ENCODE measurements around the gene USP21. TPM values are rescaled to one million over a fixed set of nuclear protein-coding genes. Genes with fewer than 3 reads are reported as not detected.
"Not testable (repeated sequence)": the region's sequence is repeated elsewhere in the genome, so short reads cannot be mapped to it uniquely, and the experiment has no call there.

The USP21 gene
- total RNA-seq, 1 experiment from 2014 or later: 38.2 TPM

- no peak overlapping the region for H3K27ac Mint-ChIP-seq (ENCODE audit: unreplicated experiment)
These were observed 44.1 kb upstream of the USP21 start for GRCh38 chr1:161115132-161115711.

DNA sequence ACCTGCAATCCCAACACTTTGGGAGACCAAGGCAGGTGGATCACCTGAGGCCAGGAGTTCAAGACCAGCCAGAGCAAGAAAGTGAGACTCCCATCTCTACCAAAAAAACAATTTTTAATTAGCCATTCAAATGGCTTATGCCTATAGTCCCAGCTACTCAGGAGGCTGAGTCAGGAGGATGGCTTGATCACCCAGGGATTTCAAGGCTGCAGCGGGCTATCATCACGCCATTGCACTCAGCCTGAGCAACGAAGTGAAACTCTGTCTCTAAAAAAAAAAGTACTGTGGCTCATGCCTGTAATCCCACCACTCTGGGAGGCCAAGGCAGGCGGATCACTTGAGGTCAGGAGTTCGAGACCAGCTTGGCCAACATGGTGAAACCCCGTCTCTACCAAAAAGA is 43.3 kb upstream of the USP21 start:
- H3K36me3 ChIP-seq (ENCODE audit: control insufficient read depth, insufficient read depth, low read length); H3K27ac Mint-ChIP-seq (ENCODE audit: unreplicated experiment); H3K9me3 ChIP-seq; CTCF ChIA-PET; H3K27me3 Mint-ChIP-seq (ENCODE audit: insufficient read depth, unreplicated experiment); H3K4me3 Mint-ChIP-seq (ENCODE audit: unreplicated experiment); POLR2A ChIA-PET; BruUV-seq (replicated peaks); H3K4me3 ChIP-seq (ENCODE audit: low read depth, low read length); H3K27me3 ChIP-seq (replicated peaks; ENCODE audit: control insufficient read depth, insufficient read depth, low read length); H3K9me3 Mint-ChIP-seq (ENCODE audit: unreplicated experiment); DNase-seq: not testable (repeated sequence)
- H3K36me3 Mint-ChIP-seq (ENCODE audit: insufficient read depth, unreplicated experiment): peaks cover 46% of the 10 kb centered on the region
- intact Hi-C loops (cut with micrococcal nuclease; ENCODE audit: unreplicated experiment): loop anchor here (5.0 kb wide), 1 partner anchor 61 kb away; the partner anchor contains the start of gene B4GALT3
- peaks cover 17% of the 10 kb centered on the region for H3K4me1 ChIP-seq
- H3K4me1 Mint-ChIP-seq (ENCODE audit: low read depth, unreplicated experiment): peaks cover 13% of the 10 kb centered on the region

More at GRCh38 chr1:161115132-161115711, 44.1 kb upstream of the USP21 start:
- ChIA-PET CTCF (no interaction called here), POLR2A (no interaction called here)
- TF ChIP-seq, protein P1, sequence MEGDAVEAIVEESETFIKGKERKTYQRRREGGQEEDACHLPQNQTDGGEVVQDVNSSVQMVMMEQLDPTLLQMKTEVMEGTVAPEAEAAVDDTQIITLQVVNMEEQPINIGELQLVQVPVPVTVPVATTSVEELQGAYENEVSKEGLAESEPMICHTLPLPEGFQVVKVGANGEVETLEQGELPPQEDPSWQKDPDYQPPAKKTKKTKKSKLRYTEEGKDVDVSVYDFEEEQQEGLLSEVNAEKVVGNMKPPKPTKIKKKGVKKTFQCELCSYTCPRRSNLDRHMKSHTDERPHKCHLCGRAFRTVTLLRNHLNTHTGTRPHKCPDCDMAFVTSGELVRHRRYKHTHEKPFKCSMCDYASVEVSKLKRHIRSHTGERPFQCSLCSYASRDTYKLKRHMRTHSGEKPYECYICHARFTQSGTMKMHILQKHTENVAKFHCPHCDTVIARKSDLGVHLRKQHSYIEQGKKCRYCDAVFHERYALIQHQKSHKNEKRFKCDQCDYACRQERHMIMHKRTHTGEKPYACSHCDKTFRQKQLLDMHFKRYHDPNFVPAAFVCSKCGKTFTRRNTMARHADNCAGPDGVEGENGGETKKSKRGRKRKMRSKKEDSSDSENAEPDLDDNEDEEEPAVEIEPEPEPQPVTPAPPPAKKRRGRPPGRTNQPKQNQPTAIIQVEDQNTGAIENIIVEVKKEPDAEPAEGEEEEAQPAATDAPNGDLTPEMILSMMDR (IDR thresholded peaks at IDR 0.05; ENCODE audit: insufficient read depth in 1 of 2, low read depth in 1 of 2, low read length in 1 of 2, severe bottlenecking in 1 of 2, unreplicated experiment in 1 of 2): no peak
- no peaks in the 10 kb centered on the region for H3K27me3 Mint-ChIP-seq (ENCODE audit: insufficient read depth, unreplicated experiment)
- H3K4me3 Mint-ChIP-seq (ENCODE audit: unreplicated experiment): no peak overlapping the region
- Histone ChIP-seq H3K4me1 (peaks cover 15% of the 10 kb centered on the region), H3K4me3 (ENCODE audit: low read depth, low read length) (no peak overlapping the region), H3K27me3 (replicated peaks; ENCODE audit: control insufficient read depth, insufficient read depth, low read length) (no peaks in the 10 kb centered on the region), H3K9me3 (no peaks in the 10 kb centered on the region), H3K36me3 (ENCODE audit: control insufficient read depth, insufficient read depth, low read length) (peaks cover 1% of the 10 kb centered on the region; the same call in 1 of the 2 replicates)
- peaks cover 13% of the 10 kb centered on the region for H3K4me1 Mint-ChIP-seq (ENCODE audit: low read depth, unreplicated experiment)
- peaks cover 45% of the 10 kb centered on the region for H3K36me3 Mint-ChIP-seq (ENCODE audit: insufficient read depth, unreplicated experiment)
- H3K9me3 Mint-ChIP-seq (ENCODE audit: unreplicated experiment): no peaks in the 10 kb centered on the region
- BruUV-seq (replicated peaks): no TSS peak
- no peak for DNase-seq
- intact Hi-C loops (cut with micrococcal nuclease; ENCODE audit: unreplicated experiment): loop anchor here (5.0 kb wide), 1 partner anchor 62 kb away; the partner anchor contains the start of gene B4GALT3

- Mint-ChIP-seq H3K4me1 (ENCODE audit: low read depth, unreplicated experiment) (peaks cover 13% of the 10 kb centered on the region), H3K4me3 (ENCODE audit: unreplicated experiment) (peak within 1 kb of the TSS; percentile 99), H3K9me3 (ENCODE audit: unreplicated experiment) (no peaks in the 10 kb centered on the region), H3K27ac (ENCODE audit: unreplicated experiment) (peak within 1 kb of the TSS; percentile 96), H3K27me3 (ENCODE audit: insufficient read depth, unreplicated experiment) (no peaks in the 10 kb centered on the region), H3K36me3 (ENCODE audit: insufficient read depth, unreplicated experiment) (peaks cover 53% of the 10 kb centered on the region)
- intact Hi-C loops (cut with micrococcal nuclease; ENCODE audit: unreplicated experiment): loop anchor here (5.0 kb wide), 1 partner anchor 59 kb away; the partner anchor contains the start of gene B4GALT3
- DNase-seq: peak; percentile 91 to 92
- peaks cover 17% of the 10 kb centered on the region for H3K4me1 ChIP-seq
- peak within 1 kb of the TSS; percentile 91 for H3K4me3 ChIP-seq (ENCODE audit: low read depth, low read length)
- no TSS peak for BruUV-seq (replicated peaks)
- H3K36me3 ChIP-seq (ENCODE audit: control insufficient read depth, insufficient read depth, low read length): peaks cover 5% of the 10 kb centered on the region; the same call in 1 of the 2 replicates
- CTCF ChIA-PET: interaction anchor here (0.6 to 1.4 kb wide), 5 partner anchors 14 to 272 kb away, joined by 3 to 6 read pairs (median 3); partner anchors contain the start of genes DEDD and ITLN2
- no peaks in the 10 kb centered on the region for H3K27me3 ChIP-seq (replicated peaks; ENCODE audit: control insufficient read depth, insufficient read depth, low read length)
- TF ChIP-seq, protein P1 (IDR thresholded peaks at IDR 0.05; ENCODE audit: insufficient read depth in 1 of 2, low read depth in 1 of 2, low read length in 1 of 2, severe bottlenecking in 1 of 2, unreplicated experiment in 1 of 2): no peak
- POLR2A ChIA-PET: interaction anchor here (0.5 to 1.8 kb wide), 5 partner anchors 15 to 97 kb away, joined by 3 to 16 read pairs (median 7); partner anchors contain the start of genes DEDD, F11R, UFC1 and USF1
- no peaks in the 10 kb centered on the region for H3K9me3 ChIP-seq
These were observed 41.3 kb upstream of the USP21 start, which contains the start of the genes NIT1 and PFDN2 for GRCh38 chr1:161117759-161118581. Gene NIT1, plus strand, starts transcription at chr1:161118105. Its CDS starts 72 bp downstream, at chr1:161118177. Gene PFDN2, minus strand, starts transcription at chr1:161118037. Its CDS starts 11 bp downstream, at chr1:161118026.
